NCI-H524 (cell line): ENCODE data around the gene KIRREL2.
A peak's percentile ranks its signal among the peaks of the same experiment; 100 is the strongest.

Experiments
- DNase-seq, 2 experiments: peaks; one replicate each; lab custom pipeline; 2025; lab: John Stamatoyannopoulos, UW

The KIRREL2 gene

DNA sequence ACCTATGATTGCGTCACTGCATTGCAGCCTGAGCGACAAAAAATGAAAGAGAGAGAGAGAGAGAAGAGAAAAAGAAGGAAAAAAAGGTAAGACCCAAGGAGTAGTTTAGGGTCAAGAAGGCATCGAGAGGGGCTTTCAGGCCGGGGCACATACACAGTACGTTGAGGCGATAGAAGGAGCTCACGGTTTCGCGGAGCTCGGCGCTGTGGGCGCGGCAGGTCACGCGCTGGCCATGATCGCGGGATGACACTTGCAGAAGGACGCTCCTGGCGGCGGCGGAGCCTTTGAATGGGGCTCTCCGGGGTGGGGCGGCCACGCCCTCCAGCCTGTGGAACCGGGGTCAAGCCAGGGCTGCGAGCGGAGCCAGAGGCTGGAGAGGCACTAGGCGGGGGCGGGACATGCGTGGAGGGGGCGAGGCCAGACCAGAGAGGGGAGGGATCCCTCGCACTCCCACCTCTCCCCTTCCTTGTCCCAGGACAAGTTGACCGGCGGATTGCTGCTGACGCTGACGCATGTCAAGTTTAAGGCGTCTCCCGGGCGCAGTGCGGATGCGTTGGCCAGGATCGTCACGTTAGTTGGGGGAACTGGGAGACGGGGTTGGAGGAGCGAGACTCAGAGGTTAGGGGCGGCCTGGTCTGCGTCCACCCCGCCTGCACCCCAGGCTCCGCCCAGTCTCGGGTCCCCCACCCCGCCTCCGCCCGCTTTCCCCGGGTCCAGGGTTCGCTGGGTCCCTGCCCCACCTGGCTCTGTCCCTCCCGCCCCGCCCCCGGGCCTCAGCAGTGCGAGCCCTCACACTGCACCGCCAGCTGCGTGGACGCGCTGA lies 11.3 kb upstream of the KIRREL2 start:
- DNase-seq: peak; percentile 27 to 40

- peak in 1 of 2 experiments; percentile 17 for DNase-seq
Observed at GRCh38 chr19:35846038-35846668, 10.6 kb upstream of the KIRREL2 start.

- DNase-seq: no peak
Observed at GRCh38 chr19:35847911-35848310, 8.8 kb upstream of the KIRREL2 start.

GRCh38 chr19:35848486-35848885 lies 8.2 kb upstream of the KIRREL2 start:
- no peak for DNase-seq

DNA sequence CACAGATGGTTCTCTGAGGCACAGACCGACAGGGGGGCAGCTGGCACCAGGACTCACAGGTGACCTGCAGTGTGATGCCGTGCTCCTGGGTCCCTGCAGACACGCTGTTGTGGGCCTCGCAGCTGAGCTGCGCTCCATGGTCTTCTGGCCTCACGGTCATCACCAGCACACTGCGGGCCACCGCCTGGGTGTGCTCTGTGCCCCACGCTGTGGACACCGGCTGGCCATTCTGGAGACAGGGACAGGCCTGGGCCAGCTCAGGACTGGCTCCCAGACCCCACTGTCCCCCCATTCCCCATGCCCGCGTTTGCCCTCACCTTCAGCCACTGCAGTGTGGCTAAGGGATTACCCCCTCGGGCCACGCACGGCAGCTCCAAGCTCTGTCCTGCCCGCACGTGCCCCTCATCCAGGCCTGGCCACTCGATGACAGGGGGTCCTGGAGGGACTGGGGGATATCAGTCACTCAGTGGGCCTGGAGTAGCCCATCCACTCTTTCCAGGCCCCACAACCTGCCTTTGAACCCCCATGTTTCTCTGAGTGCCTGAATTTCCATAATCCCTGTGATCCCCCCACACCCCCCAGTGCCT lies 7.7 kb upstream of the KIRREL2 start:
- no peak for DNase-seq

GRCh38 chr19:35851213-35852028 lies 5.3 kb upstream of the KIRREL2 start:
- DNase-seq: peak in 1 of 2 experiments; percentile 26

DNA sequence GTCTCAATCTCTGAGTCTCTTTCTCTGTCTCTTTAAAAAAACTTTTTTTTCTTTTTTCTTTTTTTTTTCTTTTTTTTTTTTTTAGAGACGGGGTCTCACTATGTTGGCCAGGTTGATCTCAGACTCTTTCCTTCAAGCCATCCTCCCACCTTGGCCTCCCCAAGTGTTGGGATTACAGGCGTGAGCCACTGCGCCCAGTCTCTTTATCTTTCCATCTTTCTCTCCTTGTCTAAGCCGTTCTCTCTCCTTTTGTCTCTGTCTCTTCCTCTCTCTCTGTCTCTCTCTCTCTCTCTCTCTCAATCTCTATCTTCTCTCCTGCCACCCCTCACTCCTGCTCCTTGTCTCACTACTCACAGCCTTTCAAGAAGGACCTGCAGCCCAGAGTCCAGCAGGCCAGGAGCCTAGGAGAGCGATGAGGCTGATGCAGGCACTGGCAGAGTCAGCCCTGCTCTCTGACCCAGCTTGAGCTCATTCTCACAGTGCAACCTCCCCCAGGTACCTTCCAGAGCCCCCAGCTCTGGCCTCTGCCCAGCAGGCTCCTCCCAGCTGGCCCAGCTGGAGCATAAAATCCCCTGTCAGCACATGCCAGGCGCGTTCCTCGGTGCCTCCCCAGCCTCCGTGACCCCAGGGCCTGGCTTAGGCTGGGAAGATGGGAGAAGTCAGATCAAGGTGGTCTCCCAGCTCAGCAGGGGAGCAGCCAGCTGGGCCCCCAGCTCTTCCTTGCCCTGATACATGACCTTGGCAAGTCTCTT lies 4.5 kb upstream of the KIRREL2 start, which contains the start of gene NPHS1:
NPHS1 (minus strand) TSS at position 476 of the 752 bp plus-strand sequence. CDS start 667 bp downstream, outside the sequence.
- DNase-seq: peak; percentile 10 to 63

DNA sequence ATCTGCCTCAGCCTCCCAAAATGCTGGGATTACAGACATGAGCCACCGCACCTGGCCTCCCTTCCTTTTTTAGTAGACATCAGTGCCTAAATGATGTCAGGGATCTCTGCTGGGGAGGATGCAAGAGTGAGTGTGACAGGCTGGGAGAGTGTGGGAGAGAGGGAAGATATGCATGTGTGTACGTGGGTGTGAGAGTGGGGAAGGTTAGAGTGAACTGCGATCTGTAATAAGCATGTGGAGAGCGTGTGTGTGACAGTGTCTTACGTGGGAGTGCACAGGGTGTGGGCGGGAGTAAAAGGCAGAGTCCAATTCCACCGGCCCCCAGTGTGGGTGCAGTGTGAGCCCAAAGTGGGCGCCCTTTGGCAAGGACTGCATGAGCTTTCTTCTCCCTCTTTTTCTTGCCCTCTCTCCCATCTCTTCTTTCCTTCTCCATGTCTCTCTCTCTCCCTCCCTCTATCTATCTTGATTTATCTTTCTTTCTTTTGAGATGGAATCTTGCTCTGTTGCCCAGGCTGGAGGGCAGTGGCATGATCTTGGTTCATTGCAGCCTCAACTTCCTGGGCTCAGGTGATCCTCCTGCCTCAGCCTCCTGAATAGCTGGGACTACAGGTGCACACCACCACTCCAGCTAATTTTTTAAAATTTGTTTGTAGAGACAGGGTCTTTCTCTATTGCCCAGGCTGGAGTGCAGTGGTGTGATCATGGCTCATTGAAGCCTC lies 3.5 kb upstream of the KIRREL2 start:
- DNase-seq: no peak

- no peak for DNase-seq
Observed at GRCh38 chr19:35858311-35858710, 1.6 kb downstream of the KIRREL2 start.

- DNase-seq: no peak
Observed at GRCh38 chr19:35859414-35859813, 2.7 kb downstream of the KIRREL2 start.

DNA sequence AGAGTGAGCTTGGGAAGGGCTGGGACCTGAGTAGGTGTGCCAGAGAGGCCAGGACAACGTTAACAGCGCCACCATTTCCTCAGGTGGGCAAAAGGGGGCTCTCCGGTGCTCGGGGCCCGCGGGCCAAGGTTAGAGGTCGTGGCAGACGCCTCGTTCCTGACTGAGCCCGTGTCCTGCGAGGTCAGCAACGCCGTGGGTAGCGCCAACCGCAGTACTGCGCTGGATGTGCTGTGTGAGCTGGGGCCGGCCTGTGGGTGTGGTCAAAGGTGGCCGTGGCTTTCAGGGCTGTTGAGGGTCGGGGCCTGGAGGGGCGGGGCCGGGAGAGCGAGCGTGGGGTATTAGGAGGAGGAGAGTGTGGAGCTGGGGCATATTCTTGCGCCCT lies 3.7 kb downstream of the KIRREL2 start:
- DNase-seq: no peak

- DNase-seq: no peak
Observed at GRCh38 chr19:35860818-35861639, 4.3 kb downstream of the KIRREL2 start.

DNA sequence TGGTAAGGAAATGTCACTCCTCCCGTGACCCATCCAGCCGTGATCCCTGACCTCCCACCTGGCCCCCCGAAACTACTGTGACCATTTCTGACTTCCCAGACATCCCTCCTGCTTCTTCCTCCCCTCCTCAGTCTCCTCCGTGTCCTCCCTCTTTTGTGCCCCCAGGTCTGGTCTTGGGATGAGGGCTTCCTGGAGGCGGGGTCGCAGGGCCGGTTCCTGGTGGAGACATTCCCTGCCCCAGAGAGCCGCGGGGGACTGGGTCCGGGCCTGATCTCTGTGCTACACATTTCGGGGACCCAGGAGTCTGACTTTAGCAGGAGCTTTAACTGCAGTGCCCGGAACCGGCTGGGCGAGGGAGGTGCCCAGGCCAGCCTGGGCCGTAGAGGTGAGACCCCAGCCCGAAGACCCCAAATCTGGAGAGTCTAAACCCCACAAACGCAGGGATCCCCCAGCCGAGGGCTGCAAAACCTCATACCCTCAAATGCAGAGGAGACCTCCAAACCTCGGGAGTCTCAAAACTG lies 5.0 kb downstream of the KIRREL2 start:
- DNase-seq: no peak

DNA sequence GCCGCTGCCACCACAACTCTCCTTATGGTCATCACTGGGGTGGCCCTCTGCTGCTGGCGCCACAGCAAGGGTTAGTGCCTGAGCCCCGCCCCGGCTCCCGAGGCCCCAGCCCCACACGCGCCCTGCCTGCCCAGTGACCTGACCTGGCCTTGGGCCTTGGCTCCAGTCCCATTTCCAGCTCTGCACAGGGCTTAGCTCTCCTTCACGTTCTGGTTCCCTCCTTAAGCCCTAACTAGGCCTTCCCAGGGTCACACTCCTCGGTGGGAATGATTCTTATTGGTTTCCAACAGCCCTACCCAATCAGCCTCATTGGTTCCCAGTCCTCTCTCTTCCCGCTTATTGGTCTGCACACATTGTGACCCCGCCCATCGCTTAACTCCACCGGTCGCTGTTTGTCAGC lies 5.8 kb downstream of the KIRREL2 start:
- no peak for DNase-seq

GRCh38 chr19:35863018-35863417 lies 6.3 kb downstream of the KIRREL2 start:
- no peak for DNase-seq

GRCh38 chr19:35868172-35868822 lies 11.6 kb downstream of the KIRREL2 start, which contains the start of gene APLP1:
APLP1 (plus strand) TSS chr19:35868574; CDS start chr19:35868637, 63 bp downstream.
- peak; percentile 58 to 82 for DNase-seq

GRCh38 chr19:35868823-35869326 lies 12.2 kb downstream of the KIRREL2 start:
- no peak for DNase-seq

GRCh38 chr19:35869327-35870123 lies 12.8 kb downstream of the KIRREL2 start:
- peak; percentile 93 to 96 for DNase-seq
